Measurements from ENCODE around the gene PIM1. TPM values are rescaled to one million over a fixed set of nuclear protein-coding genes. Genes with fewer than 3 reads are reported as not detected.
"Not testable (repeated sequence)": the region's sequence is repeated elsewhere in the genome, so short reads cannot be mapped to it uniquely, and the experiment has no call there.

The PIM1 gene
- total RNA-seq = 50.9 TPM

- intact Hi-C loops (cut with DNase I) = loop anchor here (5.0 kb wide), 1 partner anchor 117 kb away; no protein-coding TSS in a partner anchor
- ATAC-seq (peak; percentile 93), DNase-seq (ENCODE audit: low spot score) (peak; percentile 99)
These were observed at the start of gene PIM1 for GRCh38 chr6:37169496-37170272. TSS of gene PIM1 (plus strand) at chr6:37170152. CDS start at chr6:37170576, 424 bp downstream.

- ATAC-seq (no peak), DNase-seq (ENCODE audit: low spot score) (no peak)
- intact Hi-C loops (cut with DNase I) = no loop called here
These were observed 48.4 kb upstream of the PIM1 start for GRCh38 chr6:37121556-37121955.

- intact Hi-C loops (cut with DNase I) = no loop called here
- ATAC-seq = no peak
These were observed 47.1 kb upstream of the PIM1 start for GRCh38 chr6:37122861-37123260.

GRCh38 chr6:37123957-37124729, 45.8 kb upstream of the PIM1 start:
- DNase-seq (ENCODE audit: low spot score) (no peak), ATAC-seq (no peak)
- intact Hi-C loops (cut with DNase I) = no loop called here

More at GRCh38 chr6:37122861-37123260, 47.1 kb upstream of the PIM1 start:
- DNase-seq (ENCODE audit: low spot score) = no peak

GRCh38 chr6:37125774-37126492, 44.0 kb upstream of the PIM1 start:
- DNase-seq (ENCODE audit: low spot score) (no peak), ATAC-seq (peak; percentile 54)
- intact Hi-C loops (cut with DNase I) = no loop called here

GRCh38 chr6:37126493-37126958, 43.4 kb upstream of the PIM1 start:
- DNase-seq (ENCODE audit: low spot score) (no peak), ATAC-seq (no peak)
- intact Hi-C loops (cut with DNase I) = no loop called here

- no peak for ATAC-seq
- intact Hi-C loops (cut with DNase I) = no loop called here
- DNase-seq (ENCODE audit: low spot score) = no peak
These were observed 42.9 kb upstream of the PIM1 start for GRCh38 chr6:37126961-37127616.

GRCh38 chr6:37127961-37128862, 41.7 kb upstream of the PIM1 start:
- DNase-seq (ENCODE audit: low spot score) (no peak), ATAC-seq (peak; percentile 11)
- intact Hi-C loops (cut with DNase I) = no loop called here

- DNase-seq (ENCODE audit: low spot score); intact Hi-C loops (cut with DNase I); ATAC-seq: not testable (repeated sequence)
These were observed 41.0 kb upstream of the PIM1 start for GRCh38 chr6:37128863-37129443.

GRCh38 chr6:37129566-37129965, 40.4 kb upstream of the PIM1 start:
- intact Hi-C loops (cut with DNase I) = no loop called here
- ATAC-seq = no peak
- DNase-seq (ENCODE audit: low spot score) = no peak

- intact Hi-C loops (cut with DNase I) = no loop called here
- DNase-seq (ENCODE audit: low spot score) = no peak
- ATAC-seq = no peak
These were observed 39.2 kb upstream of the PIM1 start for GRCh38 chr6:37130704-37131103.

GRCh38 chr6:37131104-37131959, 38.6 kb upstream of the PIM1 start:
- DNase-seq (ENCODE audit: low spot score) (no peak), ATAC-seq (peak; percentile 69)
- intact Hi-C loops (cut with DNase I) = no loop called here

GRCh38 chr6:37131960-37132253, 38.0 kb upstream of the PIM1 start:
- no peak for ATAC-seq
- intact Hi-C loops (cut with DNase I) = no loop called here

GRCh38 chr6:37134036-37134395, 35.9 kb upstream of the PIM1 start:
- ATAC-seq (no peak), DNase-seq (ENCODE audit: low spot score) (no peak)
- intact Hi-C loops (cut with DNase I) = no loop called here

More at GRCh38 chr6:37131960-37132253, 38.0 kb upstream of the PIM1 start:
- no peak for DNase-seq (ENCODE audit: low spot score)

GRCh38 chr6:37134396-37135191, 35.4 kb upstream of the PIM1 start:
- DNase-seq (ENCODE audit: low spot score) = peak; percentile 64
- ATAC-seq = peak; percentile 72
- intact Hi-C loops (cut with DNase I) = no loop called here

Data from sciatic nerve (tissue), 2 donors.